ENCODE data around the gene ARMH2. TPM values are rescaled to one million over a fixed set of nuclear protein-coding genes. Genes with fewer than 3 reads are reported as not detected.

The ARMH2 gene
- total and polyA plus RNA-seq, 10 of the 15 experiments (the other 5 are each of a cell fraction or from before 2014, with no cell fraction given): 0.18 to 0.46 TPM; not detected in 8

DNA sequence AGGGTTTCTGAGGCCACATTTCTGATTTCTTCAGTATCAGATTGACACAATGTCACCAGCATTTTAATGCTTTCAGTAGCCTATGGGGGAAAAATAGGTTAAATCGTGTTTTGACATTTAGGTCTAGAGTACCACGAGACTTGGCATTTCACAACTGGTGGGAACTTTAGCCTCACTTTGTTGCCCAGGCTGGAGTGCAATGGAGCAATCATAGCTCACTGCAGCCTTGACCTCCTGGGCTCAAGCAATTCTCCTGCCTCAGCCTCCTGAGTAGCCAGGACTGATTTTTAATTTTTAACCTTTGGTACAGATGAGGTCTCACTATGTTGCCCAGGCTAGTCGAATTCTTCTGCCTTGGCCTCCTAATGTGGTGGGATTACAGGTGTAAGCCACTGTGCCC lies 11.0 kb upstream of the ARMH2 start (continued):
- TF ChIP-seq MTA3 (IDR thresholded peaks at IDR 0.05; ENCODE audit: borderline replicate concordance, low read length): no peak
- TF ChIP-seq SREBF1 (IDR thresholded peaks at IDR 0.05; ENCODE audit: low read length): no peak
- TF ChIP-seq ZBED1 (IDR thresholded peaks at IDR 0.05; ENCODE audit: borderline replicate concordance): no peak
- TF ChIP-seq, protein P1, sequence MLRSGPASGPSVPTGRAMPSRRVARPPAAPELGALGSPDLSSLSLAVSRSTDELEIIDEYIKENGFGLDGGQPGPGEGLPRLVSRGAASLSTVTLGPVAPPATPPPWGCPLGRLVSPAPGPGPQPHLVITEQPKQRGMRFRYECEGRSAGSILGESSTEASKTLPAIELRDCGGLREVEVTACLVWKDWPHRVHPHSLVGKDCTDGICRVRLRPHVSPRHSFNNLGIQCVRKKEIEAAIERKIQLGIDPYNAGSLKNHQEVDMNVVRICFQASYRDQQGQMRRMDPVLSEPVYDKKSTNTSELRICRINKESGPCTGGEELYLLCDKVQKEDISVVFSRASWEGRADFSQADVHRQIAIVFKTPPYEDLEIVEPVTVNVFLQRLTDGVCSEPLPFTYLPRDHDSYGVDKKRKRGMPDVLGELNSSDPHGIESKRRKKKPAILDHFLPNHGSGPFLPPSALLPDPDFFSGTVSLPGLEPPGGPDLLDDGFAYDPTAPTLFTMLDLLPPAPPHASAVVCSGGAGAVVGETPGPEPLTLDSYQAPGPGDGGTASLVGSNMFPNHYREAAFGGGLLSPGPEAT (IDR thresholded peaks at IDR 0.05; ENCODE audit: low read depth): no peak
- no peak for TF ChIP-seq TARDBP (IDR thresholded peaks at IDR 0.05; ENCODE audit: borderline replicate concordance)

DNA sequence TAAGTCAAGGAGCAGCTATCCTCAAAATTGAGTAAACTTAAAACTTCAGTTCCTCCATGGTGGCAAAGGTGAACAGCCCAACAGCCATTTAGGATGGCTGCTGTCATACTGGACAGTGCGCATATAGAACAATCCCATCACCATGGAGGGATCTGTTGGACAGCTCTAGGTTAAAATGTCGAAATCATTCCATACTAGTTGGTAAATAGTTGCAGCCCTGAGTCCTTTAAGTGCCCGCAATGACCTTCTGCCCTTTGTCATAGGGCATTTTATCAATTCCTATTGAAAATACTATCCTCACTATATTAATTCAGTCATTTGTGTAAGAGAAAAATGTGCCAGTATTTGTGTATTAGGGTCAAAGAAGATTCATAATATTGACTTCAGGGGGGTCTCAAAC lies 8.9 kb upstream of the ARMH2 start:
- ChIA-PET RAD21 (ENCODE audit: unreplicated experiment) (no interaction called here), SMC1A (ENCODE audit: uncharacterized antibody, unreplicated experiment) (interaction anchor here (1.0 to 4.0 kb wide), 5 partner anchors 10 to 26 kb away, joined by 3 to 20 read pairs (median 5); partner anchors contain the start of gene ARMH2), CTCF (interaction anchor here (1.4 kb wide), 1 partner anchor 219 kb away, joined by 3 read pairs; no protein-coding TSS in a partner anchor), POLR2A (no interaction called here)
- Histone ChIP-seq H3K9me3 (replicated peaks; ENCODE audit: control insufficient read depth, insufficient read depth, low read length) (no peaks in the 10 kb centered on the region), H3K79me2 (ENCODE audit: control insufficient read depth, insufficient read depth, low read length) (no peaks in the 10 kb centered on the region), H3K4me2 (ENCODE audit: control insufficient read depth, insufficient read depth) (no peak overlapping the region), H2AFZ (ENCODE audit: control insufficient read depth, low read depth, low read length) (no peak overlapping the region), H3K9ac (ENCODE audit: control insufficient read depth, insufficient read depth, low read length) (no peak overlapping the region), H3K4me3 (no peak overlapping the region), H3K27ac (ENCODE audit: control insufficient read depth, insufficient read depth) (no peak overlapping the region), H3K27me3 (replicated peaks in 1 of 2; ENCODE audit: control insufficient read depth in 2 of 2, insufficient read depth in 2 of 2, low read length in 1 of 2) (no peaks in the 10 kb centered on the region), H3K36me3 (ENCODE audit: control insufficient read depth in 2 of 2, insufficient read depth in 2 of 2, low read length in 1 of 2) (no peaks in the 10 kb centered on the region; a peak in 2 of 4 replicates), H4K20me1 (ENCODE audit: control insufficient read depth, insufficient read depth) (no peaks in the 10 kb centered on the region), H3K4me1 (ENCODE audit: control insufficient read depth, insufficient read depth, low read length) (no peaks in the 10 kb centered on the region)
- DNase-seq (ENCODE audit: low read depth, low spot score) (no peak), ATAC-seq (no peak), FAIRE-seq (no peak)
- WGBS (ENCODE audit: insufficient coverage, insufficient replicate concordance, low lambda C conversion rate, missing lambda C conversion rate): 89% methylated on average over 3 of the region's 3 CpGs
- in situ Hi-C loops (cut with MboI): no loop called here
- intact Hi-C loops (cut with micrococcal nuclease; ENCODE audit: unreplicated experiment): no loop called here
- BruUV-seq (replicated peaks): no TSS peak
- TF ChIP-seq TCF3 (IDR thresholded peaks at IDR 0.05; ENCODE audit: borderline replicate concordance, insufficient read depth, low read depth, low read length) (no peak), ZBED1 (IDR thresholded peaks at IDR 0.05; ENCODE audit: borderline replicate concordance) (no peak), EP300 (IDR thresholded peaks at IDR 0.05; ENCODE audit: borderline replicate concordance in 1 of 2, control insufficient read depth in 1 of 2, low read depth in 2 of 2, low read length in 2 of 2) (no peak), DPF2 (IDR thresholded peaks at IDR 0.05) (no peak), FOXM1 (IDR thresholded peaks at IDR 0.05; ENCODE audit: low read depth, low read length) (no peak), KDM1A (IDR thresholded peaks at IDR 0.05; ENCODE audit: borderline replicate concordance) (no peak), POU2F2 (IDR thresholded peaks at IDR 0.05; ENCODE audit: borderline replicate concordance, low read depth, low read length) (no peak), CEBPB (IDR thresholded peaks at IDR 0.05; ENCODE audit: borderline replicate concordance in 1 of 2, low read depth in 2 of 2, low read length in 2 of 2) (no peak), POLR2A (IDR thresholded peaks at IDR 0.05; ENCODE audit: low read depth, low read length) (no peak), RAD51 (IDR thresholded peaks at IDR 0.05) (no peak), ASH2L (IDR thresholded peaks at IDR 0.05; ENCODE audit: borderline replicate concordance, low read depth) (no peak), JUNB (IDR thresholded peaks at IDR 0.05) (no peak)
- TF ChIP-seq, protein P2, sequence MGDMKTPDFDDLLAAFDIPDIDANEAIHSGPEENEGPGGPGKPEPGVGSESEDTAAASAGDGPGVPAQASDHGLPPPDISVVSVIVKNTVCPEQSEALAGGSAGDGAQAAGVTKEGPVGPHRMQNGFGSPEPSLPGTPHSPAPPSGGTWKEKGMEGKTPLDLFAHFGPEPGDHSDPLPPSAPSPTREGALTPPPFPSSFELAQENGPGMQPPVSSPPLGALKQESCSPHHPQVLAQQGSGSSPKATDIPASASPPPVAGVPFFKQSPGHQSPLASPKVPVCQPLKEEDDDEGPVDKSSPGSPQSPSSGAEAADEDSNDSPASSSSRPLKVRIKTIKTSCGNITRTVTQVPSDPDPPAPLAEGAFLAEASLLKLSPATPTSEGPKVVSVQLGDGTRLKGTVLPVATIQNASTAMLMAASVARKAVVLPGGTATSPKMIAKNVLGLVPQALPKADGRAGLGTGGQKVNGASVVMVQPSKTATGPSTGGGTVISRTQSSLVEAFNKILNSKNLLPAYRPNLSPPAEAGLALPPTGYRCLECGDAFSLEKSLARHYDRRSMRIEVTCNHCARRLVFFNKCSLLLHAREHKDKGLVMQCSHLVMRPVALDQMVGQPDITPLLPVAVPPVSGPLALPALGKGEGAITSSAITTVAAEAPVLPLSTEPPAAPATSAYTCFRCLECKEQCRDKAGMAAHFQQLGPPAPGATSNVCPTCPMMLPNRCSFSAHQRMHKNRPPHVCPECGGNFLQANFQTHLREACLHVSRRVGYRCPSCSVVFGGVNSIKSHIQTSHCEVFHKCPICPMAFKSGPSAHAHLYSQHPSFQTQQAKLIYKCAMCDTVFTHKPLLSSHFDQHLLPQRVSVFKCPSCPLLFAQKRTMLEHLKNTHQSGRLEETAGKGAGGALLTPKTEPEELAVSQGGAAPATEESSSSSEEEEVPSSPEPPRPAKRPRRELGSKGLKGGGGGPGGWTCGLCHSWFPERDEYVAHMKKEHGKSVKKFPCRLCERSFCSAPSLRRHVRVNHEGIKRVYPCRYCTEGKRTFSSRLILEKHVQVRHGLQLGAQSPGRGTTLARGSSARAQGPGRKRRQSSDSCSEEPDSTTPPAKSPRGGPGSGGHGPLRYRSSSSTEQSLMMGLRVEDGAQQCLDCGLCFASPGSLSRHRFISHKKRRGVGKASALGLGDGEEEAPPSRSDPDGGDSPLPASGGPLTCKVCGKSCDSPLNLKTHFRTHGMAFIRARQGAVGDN (IDR thresholded peaks at IDR 0.05): no peak
- TF ChIP-seq, protein P3, sequence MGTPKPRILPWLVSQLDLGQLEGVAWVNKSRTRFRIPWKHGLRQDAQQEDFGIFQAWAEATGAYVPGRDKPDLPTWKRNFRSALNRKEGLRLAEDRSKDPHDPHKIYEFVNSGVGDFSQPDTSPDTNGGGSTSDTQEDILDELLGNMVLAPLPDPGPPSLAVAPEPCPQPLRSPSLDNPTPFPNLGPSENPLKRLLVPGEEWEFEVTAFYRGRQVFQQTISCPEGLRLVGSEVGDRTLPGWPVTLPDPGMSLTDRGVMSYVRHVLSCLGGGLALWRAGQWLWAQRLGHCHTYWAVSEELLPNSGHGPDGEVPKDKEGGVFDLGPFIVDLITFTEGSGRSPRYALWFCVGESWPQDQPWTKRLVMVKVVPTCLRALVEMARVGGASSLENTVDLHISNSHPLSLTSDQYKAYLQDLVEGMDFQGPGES (IDR thresholded peaks at IDR 0.05): no peak

Measured in GM12878 (cell line).